Panc1 (cell line): Measurements from ENCODE around the gene ARPIN. TPM values are rescaled to one million over a fixed set of nuclear protein-coding genes. Genes with fewer than 3 reads are reported as not detected.

Experiments used
- ATAC-seq: fragments of 200-7000 bp; cut with Tn5 transposase; 2 replicates; pipeline ENCODE4 v1.9.1; 2020; ENCODE audit warnings: mild to moderate bottlenecking, moderate library complexity
- BruUV-seq: library from RNA; stranded (reverse); fragments of 400-500 nt; replicated peaks from 2 replicates; lab custom pipeline; 2021; lab: Mats Ljungman, UMichigan
- CTCF ChIA-PET: fragments of 300-600 bp; sonication (Branson Sonifier 250); formaldehyde crosslinking; loops from one replicate; lab custom pipeline; 2022; ENCODE audit warnings: antibody characterized with exemption; lab: Charles Lee
- POLR2A ChIA-PET: fragments of 300-600 bp; sonication (Branson Sonifier 250); formaldehyde crosslinking; loops from one replicate; lab custom pipeline; 2022; ENCODE audit warnings: antibody characterized with exemption; lab: Charles Lee
- DNase-seq: peaks from one replicate; pipeline ENCODE4 v3.0.0-alpha.2; 2010; ENCODE audit warnings: low read depth, low spot score
- H3K27ac ChIP-seq: 2 replicates; pipeline ENCODE4 v1.5.1; 2011; ENCODE audit warnings: mild to moderate bottlenecking, low read length, inconsistent platforms
- H3K27me3 ChIP-seq: fragments of 200-500 bp; sonication (Bioruptor generic); 2 replicates; pipeline ENCODE4 v1.6.0; 2014; ENCODE audit warnings: low read length, inconsistent platforms; ENCODE audit not compliant: control insufficient read depth, insufficient read depth
- H3K36me3 ChIP-seq: fragments of 200-500 bp; sonication (Bioruptor generic); 2 replicates; pipeline ENCODE4 v1.5.1; 2014; ENCODE audit warnings: inconsistent platforms, mild to moderate bottlenecking, low read length, moderate library complexity; ENCODE audit not compliant: control insufficient read depth, insufficient read depth
- H3K4me1 ChIP-seq: 2 replicates; pipeline ENCODE4 v1.5.1; 2011; ENCODE audit warnings: inconsistent platforms, mild to moderate bottlenecking, low read length, moderate library complexity; ENCODE audit not compliant: control insufficient read depth, insufficient read depth
- H3K4me3 ChIP-seq, 2 experiments: 2 replicates each; pipeline ENCODE4 v1.5.1; 2011 to 2012; ENCODE audit warnings: low read depth in 2 of 2, low read length in 2 of 2, mild to moderate bottlenecking in 2 of 2, inconsistent platforms in 1 of 2, moderate library complexity in 1 of 2
- H3K9me3 ChIP-seq: fragments of 200-500 bp; sonication (Bioruptor generic); 2 replicates; pipeline ENCODE4 v1.5.1; 2014; ENCODE audit warnings: low read depth, mild to moderate bottlenecking, inconsistent platforms, low read length, moderate library complexity; ENCODE audit not compliant: control insufficient read depth, insufficient read depth
- CTCF ChIP-seq: fragments of 450-650 bp; IDR thresholded peaks from 2 replicates; pipeline ENCODE4 v1.5.1; 2017; ENCODE audit warnings: mild to moderate bottlenecking
- POLR2AphosphoS5 ChIP-seq: IDR thresholded peaks from 2 replicates; pipeline ENCODE4 v1.6.1; 2012; ENCODE audit warnings: mild to moderate bottlenecking, low read depth, low read length, moderate library complexity
- REST ChIP-seq, 2 experiments: IDR thresholded peaks; 2 replicates each; pipeline ENCODE4 v1.6.1; 2011 to 2012; ENCODE audit warnings: low read depth in 2 of 2, control low read depth in 1 of 2, low read length in 1 of 2, mild to moderate bottlenecking in 1 of 2, moderate library complexity in 1 of 2; ENCODE audit not compliant: insufficient read depth in 1 of 2
- SIN3A ChIP-seq: IDR thresholded peaks from 2 replicates; pipeline ENCODE4 v1.6.1; 2012; ENCODE audit warnings: low read depth, mild to moderate bottlenecking, low read length, moderate library complexity, borderline replicate concordance; ENCODE audit not compliant: insufficient read depth
- TCF7L2 ChIP-seq: IDR thresholded peaks from 2 replicates; pipeline ENCODE4 v1.6.1; 2011; ENCODE audit warnings: mild to moderate bottlenecking, low read depth, low read length, inconsistent platforms
- in situ Hi-C: cut with HindIII; loops from 2 replicates; pipeline ENCODE4 v1.10.0; 2016; ENCODE audit warnings: low sequenced_read_pairs, low pct_unique_long_range_greater_than_20kb
- intact Hi-C: fragments of 100-400 bp; cut with micrococcal nuclease; formaldehyde crosslinking; loops from one replicate; pipeline ENCODE4 v1.10.0; 2022; ENCODE audit not compliant: unreplicated experiment
- total RNA-seq: library from RNA; stranded (reverse); gene quantifications from one replicate; pipeline ENCODE4 v1.2.1, GENCODE V29; 2021; ENCODE audit not compliant: unreplicated experiment

The ARPIN gene
- total RNA-seq, 1 experiment from 2014 or later: 6.3 TPM

GRCh38 chr15:89909611-89910010 is 3.1 kb downstream of the ARPIN start:
- ChIA-PET POLR2A (no interaction called here), CTCF (no interaction called here)
- TF ChIP-seq REST (IDR thresholded peaks at IDR 0.05; ENCODE audit: insufficient read depth in 1 of 2, low read depth in 2 of 2, low read length in 1 of 2) (no peak), CTCF (no peak), SIN3A (no peak), POLR2AphosphoS5 (no peak), TCF7L2 (no peak)
- H3K27ac ChIP-seq: no peak overlapping the region
- ATAC-seq: no peak
- peaks cover 12% of the 10 kb centered on the region; the same call in 1 of the 2 replicates for H3K4me1 ChIP-seq
- no peak overlapping the region for H3K4me3 ChIP-seq
- H3K9me3 ChIP-seq: no peaks in the 10 kb centered on the region
- intact Hi-C loops (no loop called here), in situ Hi-C loops (no loop called here)
- DNase-seq: no peak
- no peaks in the 10 kb centered on the region for H3K27me3 ChIP-seq
- BruUV-seq: no TSS peak
- no peaks in the 10 kb centered on the region for H3K36me3 ChIP-seq

GRCh38 chr15:89908226-89908625 is 4.5 kb downstream of the ARPIN start:
- H3K9me3 ChIP-seq: no peaks in the 10 kb centered on the region
- in situ Hi-C loops: no loop called here
- POLR2A ChIA-PET: no interaction called here
- CTCF ChIA-PET: no interaction called here
- no peak overlapping the region for H3K4me3 ChIP-seq
- no TSS peak for BruUV-seq
- no peak for ATAC-seq
- no peak overlapping the region for H3K27ac ChIP-seq
- intact Hi-C loops: no loop called here
- no peak for DNase-seq
- peaks cover 6% of the 10 kb centered on the region; the same call in 1 of the 2 replicates for H3K4me1 ChIP-seq
- no peaks in the 10 kb centered on the region for H3K36me3 ChIP-seq
- H3K27me3 ChIP-seq: no peaks in the 10 kb centered on the region
- TF ChIP-seq REST (IDR thresholded peaks at IDR 0.05; ENCODE audit: insufficient read depth in 1 of 2, low read depth in 2 of 2, low read length in 1 of 2): no peak
- no peak for TF ChIP-seq POLR2AphosphoS5
- no peak for TF ChIP-seq TCF7L2
- no peak for TF ChIP-seq SIN3A
- TF ChIP-seq CTCF: no peak
